GM12878 (cell line): ENCODE measurements around the gene PRRG3.

Experiments used
- CBX3 ChIP-seq: fragments of 200-600 bp; sonication (generic); IDR thresholded peaks from 2 replicates; pipeline ENCODE4 v1.6.1; 2016; ENCODE audit warnings: low read depth, borderline replicate concordance
- CEBPB ChIP-seq, 2 experiments: fragments of 150-350 bp in 1 of 2; IDR thresholded peaks; 2 replicates each; pipeline ENCODE4 v1.6.1; 2012 to 2014; ENCODE audit warnings: low read depth in 2 of 2, low read length in 2 of 2, borderline replicate concordance in 1 of 2, inconsistent platforms in 1 of 2
- CTCF ChIP-seq, 3 experiments: IDR thresholded peaks in 2 of 3; conservative IDR thresholded peaks in 1 of 3; 2 replicates each; pipeline ENCODE4 v1.5.1; 2011; ENCODE audit warnings: low read depth in 3 of 3, low read length in 3 of 3, mild to moderate bottlenecking in 3 of 3, control low read depth in 2 of 3, moderate library complexity in 2 of 3, inconsistent platforms in 1 of 3, mixed read lengths in 1 of 3; ENCODE audit not compliant: control insufficient read depth in 2 of 3, insufficient read depth in 1 of 3; ENCODE audit errors: extremely low read depth in 1 of 3
- EP300 ChIP-seq, 2 experiments: fragments of 150-350 bp in 1 of 2; IDR thresholded peaks; 2 replicates each; pipeline ENCODE4 v1.6.1; 2011 to 2012; ENCODE audit warnings: low read depth in 2 of 2, low read length in 2 of 2, borderline replicate concordance in 1 of 2, improper control_type of control experiment in 1 of 2, inconsistent platforms in 1 of 2; ENCODE audit not compliant: control insufficient read depth in 1 of 2
- NR2C2 ChIP-seq: IDR thresholded peaks from 2 replicates; pipeline ENCODE4 v1.6.1; 2011; ENCODE audit warnings: borderline replicate concordance, low read depth; ENCODE audit not compliant: control insufficient read depth, insufficient read length
- POLR2A ChIP-seq: IDR thresholded peaks from 2 replicates; pipeline ENCODE4 v1.6.1; 2011; ENCODE audit warnings: low read depth, mild to moderate bottlenecking, low read length
- POLR2AphosphoS5 ChIP-seq: IDR thresholded peaks from 2 replicates; pipeline ENCODE4 v1.6.1; 2011; ENCODE audit warnings: mild to moderate bottlenecking, low read length, inconsistent platforms
- REST ChIP-seq: IDR thresholded peaks from 2 replicates; pipeline ENCODE4 v1.6.1; 2012; ENCODE audit warnings: mild to moderate bottlenecking, low read depth, low read length
- STAT1 ChIP-seq: fragments of 450-650 bp; conservative IDR thresholded peaks from 2 replicates; pipeline ENCODE4 v1.6.1; 2014; ENCODE audit warnings: antibody characterized with exemption, mild to moderate bottlenecking
- TAF1 ChIP-seq: IDR thresholded peaks from 2 replicates; pipeline ENCODE4 v1.6.1; 2011; ENCODE audit warnings: mild to moderate bottlenecking, low read depth, low read length, borderline replicate concordance
- TCF12 ChIP-seq: IDR thresholded peaks from 2 replicates; pipeline ENCODE4 v1.6.1; 2011; ENCODE audit warnings: low read depth, mild to moderate bottlenecking, low read length
- TCF7 ChIP-seq: IDR thresholded peaks from 2 replicates; pipeline ENCODE4 v1.6.1; 2014; ENCODE audit warnings: antibody characterized with exemption, borderline replicate concordance
- ZBTB11 ChIP-seq: fragments of 450-650 bp; formaldehyde crosslinking; IDR thresholded peaks from 2 replicates; pipeline ENCODE4 v1.5.0; 2022; ENCODE audit warnings: mild to moderate bottlenecking, missing genetic modification characterization

- TF ChIP-seq CBX3 (no peak), EP300 (IDR thresholded peaks at IDR 0.05; ENCODE audit: borderline replicate concordance in 1 of 2, control insufficient read depth in 1 of 2, low read depth in 2 of 2, low read length in 2 of 2) (no peak), POLR2AphosphoS5 (no peak), ZBTB11 (CRISPR knock-in tag) (no peak), CTCF (IDR thresholded peaks at IDR 0.05 in 2 of 3, conservative IDR thresholded peaks at IDR 0.05 in 1 of 3; ENCODE audit: control insufficient read depth in 2 of 3, extremely low read depth in 1 of 3, insufficient read depth in 1 of 3, low read depth in 3 of 3, low read length in 3 of 3) (no peak), TAF1 (no peak), STAT1 (no peak), TCF12 (no peak), NR2C2 (no peak), CEBPB (IDR thresholded peaks at IDR 0.05; ENCODE audit: borderline replicate concordance in 1 of 2, low read depth in 2 of 2, low read length in 2 of 2) (no peak), REST (no peak), POLR2A (no peak), TCF7 (no peak)
Observed at GRCh38 chrX:151734446-151734845, 39.2 kb downstream of the PRRG3 start, which contains the start of gene CNGA2.
